Measurements from ENCODE around the gene SAYSD1.

DNA sequence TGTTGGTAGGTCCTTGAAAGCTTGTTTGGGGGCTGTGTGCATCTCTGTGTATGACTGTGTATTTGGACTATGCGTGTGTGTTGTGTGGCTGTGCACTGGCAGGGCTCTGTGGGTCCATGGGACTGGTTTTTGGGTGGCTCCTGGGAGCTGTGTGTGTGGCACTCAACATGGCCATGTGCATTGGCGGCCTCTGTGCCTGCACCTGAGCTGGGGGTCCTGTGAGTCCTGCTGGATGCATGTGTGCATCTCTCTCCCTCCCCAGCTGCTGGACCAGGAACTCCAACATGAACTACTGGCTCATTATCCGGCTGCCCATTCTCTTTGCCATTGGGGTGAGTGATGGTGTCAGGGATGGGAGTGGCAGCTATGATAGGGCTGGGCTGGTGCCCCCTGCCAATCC lies 36.3 kb downstream of the SAYSD1 start:
- TF ChIP-seq POLR2A (IDR thresholded peaks at IDR 0.05), result no peak
- TF ChIP-seq, protein P1, sequence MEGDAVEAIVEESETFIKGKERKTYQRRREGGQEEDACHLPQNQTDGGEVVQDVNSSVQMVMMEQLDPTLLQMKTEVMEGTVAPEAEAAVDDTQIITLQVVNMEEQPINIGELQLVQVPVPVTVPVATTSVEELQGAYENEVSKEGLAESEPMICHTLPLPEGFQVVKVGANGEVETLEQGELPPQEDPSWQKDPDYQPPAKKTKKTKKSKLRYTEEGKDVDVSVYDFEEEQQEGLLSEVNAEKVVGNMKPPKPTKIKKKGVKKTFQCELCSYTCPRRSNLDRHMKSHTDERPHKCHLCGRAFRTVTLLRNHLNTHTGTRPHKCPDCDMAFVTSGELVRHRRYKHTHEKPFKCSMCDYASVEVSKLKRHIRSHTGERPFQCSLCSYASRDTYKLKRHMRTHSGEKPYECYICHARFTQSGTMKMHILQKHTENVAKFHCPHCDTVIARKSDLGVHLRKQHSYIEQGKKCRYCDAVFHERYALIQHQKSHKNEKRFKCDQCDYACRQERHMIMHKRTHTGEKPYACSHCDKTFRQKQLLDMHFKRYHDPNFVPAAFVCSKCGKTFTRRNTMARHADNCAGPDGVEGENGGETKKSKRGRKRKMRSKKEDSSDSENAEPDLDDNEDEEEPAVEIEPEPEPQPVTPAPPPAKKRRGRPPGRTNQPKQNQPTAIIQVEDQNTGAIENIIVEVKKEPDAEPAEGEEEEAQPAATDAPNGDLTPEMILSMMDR (IDR thresholded peaks at IDR 0.05), result no peak
- no peak for TF ChIP-seq EP300 (IDR thresholded peaks at IDR 0.05)

Data from stomach (tissue), 4 donors.